HS-27A (cell line): ENCODE results near the gene GRAMD1B.

ENCODE experiments used
- DNase-seq: peaks from one replicate; pipeline ENCODE4 v3.0.0-alpha.2; 2012; ENCODE audit warnings: low read depth, missing footprints

GRAMD1B gene

DNA sequence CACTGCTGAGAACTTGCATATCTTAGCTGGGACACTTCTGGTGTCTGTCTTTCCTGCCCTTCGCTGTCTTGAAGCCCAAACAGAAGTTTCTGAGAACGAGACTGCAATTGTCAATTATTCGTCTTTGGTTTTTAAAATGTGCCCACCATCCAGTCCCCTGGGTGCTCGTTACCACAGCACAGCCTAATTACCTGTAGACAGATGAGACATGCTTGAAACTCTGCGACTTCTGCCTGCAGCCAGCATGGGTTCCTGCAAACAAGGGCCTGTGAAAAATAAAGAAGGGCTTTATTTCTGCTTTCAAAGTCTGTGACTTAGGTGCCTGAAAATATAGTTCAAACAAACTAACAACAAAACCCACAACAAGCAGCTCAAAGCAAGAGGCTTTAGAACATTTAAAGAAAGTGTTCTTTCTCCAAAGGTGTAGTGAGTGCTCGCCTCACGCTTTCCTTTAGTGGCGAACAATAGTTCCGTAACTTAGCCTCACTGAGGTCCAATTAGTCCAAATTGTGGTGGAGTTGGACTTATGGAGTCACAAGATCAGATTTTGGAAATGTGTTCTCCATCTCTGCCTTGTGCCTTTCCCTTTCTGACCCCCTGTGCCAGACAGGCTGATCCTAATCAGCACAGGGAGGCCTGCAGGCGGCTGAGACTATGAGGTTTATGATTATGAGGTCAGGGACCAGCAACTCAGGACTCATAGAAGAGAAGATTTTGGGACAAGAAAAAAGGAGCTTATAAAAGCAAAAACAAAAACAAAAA, 20.4 kb upstream of the GRAMD1B start:
- no peak for DNase-seq

DNA sequence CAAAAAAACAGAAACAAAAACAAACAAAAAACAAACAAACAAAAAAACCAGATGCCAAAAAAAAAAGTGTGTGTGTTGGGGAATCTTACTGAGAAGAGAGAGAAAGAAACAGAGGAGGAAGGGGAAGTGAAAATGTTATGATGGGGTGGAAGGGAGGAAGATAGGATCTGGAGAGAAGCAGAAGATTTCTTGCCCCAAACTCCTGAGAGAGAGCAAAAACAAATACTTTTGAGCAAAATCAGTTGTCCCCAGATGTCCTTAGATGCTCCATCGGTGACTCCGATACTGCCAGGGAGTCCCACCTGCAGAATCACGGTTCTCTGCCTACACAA, 19.9 kb upstream of the GRAMD1B start:
- no peak for DNase-seq

DNA sequence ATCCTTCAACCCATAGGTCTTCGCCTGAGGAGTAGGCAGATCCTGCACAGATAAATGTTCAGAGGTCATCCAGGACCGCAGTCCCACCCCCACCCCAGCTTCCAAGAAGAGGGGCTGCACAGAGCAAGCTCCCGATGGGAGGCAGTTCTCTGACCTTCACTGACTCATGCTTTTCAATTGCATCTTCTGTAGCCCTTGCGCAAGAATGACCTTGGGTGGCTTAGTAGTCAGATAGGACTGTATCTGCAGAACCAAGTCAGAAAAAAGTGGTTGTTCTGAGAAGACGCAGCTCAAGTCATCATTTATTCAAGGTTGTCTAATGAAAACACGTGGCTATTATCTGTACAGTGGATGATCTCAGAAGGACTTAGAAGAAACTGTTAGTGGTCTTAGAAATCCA, 16.4 kb upstream of the GRAMD1B start:
- no peak for DNase-seq

DNA sequence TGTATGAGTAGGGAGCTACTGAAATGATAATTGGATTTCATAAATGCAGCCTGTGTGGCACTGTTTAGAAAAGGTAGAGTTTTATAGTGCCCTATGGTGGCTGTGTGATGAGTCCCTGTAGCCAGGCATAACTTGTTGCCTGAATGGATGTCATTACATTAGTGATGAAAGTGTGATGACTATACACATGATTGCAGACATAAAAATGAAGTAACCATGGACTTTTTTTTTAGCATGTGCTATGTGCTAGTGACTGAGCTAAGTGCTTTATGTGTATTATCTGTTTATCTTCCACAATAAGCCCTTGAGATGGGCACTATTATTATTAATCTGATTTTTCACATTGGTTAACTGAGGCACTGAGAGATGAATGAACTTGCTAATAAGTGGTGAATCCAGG, 13.5 kb upstream of the GRAMD1B start:
- DNase-seq = no peak

DNA sequence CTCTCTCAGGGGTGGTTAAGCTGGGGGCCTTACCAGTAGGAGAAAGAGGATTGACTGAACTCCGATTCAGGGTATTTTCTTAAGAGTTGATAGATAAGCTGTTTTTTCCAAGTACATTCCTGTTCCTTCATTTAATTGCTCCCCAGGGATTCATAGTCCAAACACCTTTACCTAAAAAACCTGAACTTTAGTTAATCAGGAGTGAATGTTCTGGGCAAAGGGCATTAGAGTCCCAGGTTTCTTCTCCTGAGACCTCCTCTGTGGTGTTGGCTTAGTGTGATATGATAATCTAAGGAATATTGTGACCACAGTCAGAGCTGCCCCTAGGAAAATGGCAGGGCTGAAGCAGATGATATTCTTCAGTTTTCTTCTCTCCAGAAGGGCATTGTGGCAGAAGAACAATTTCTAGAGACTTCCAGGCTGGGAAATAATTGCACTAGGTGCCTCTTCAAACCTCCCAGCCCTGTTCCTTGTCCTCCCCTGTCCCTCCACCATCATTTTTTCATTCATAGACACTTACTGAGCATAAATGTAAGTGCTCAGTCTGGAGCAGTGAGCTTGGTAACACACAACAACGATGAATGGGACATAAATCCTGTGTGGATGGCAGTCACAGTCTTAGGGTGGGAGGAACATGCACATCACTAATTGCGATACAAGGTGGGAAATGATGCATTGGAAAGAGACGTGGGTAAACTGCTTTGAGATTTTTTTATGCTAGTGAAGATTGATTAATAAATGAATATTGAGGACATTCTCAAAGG, 11.5 kb upstream of the GRAMD1B start:
- no peak for DNase-seq

DNA sequence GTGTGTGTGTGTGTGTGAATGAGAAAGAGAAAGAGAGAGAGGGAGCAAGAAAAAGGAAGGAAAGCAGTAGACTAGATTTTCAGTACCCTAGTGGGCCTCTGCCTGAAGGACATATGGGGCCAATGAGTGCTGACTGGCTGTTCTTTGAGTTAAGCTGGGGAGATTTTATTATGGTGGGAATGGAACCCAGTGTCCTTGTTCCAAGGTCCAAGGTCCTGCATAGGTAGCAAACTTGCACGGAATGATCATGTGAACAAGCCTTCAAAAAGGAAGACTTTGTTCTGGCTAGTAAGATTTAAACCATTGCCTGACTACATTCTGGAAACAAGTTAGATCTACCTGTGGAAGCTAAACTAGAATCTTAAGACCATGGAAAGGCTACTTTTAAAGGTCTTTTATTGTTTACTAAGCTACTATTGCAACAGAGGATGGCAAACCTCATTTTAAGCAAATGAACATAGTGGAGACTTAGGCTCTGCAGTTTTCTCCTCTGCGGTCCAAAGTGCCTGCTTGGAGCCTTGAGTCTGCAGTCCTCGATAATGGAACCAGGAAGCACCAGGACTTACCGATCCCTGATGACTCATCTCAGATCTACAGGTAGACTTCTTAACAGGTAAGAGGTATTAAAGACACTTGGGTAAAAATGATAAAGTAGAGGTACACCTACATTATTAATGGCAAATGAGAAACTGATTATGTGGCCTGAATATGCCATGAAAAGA, 10.2 kb upstream of the GRAMD1B start:
- no peak for DNase-seq

DNA sequence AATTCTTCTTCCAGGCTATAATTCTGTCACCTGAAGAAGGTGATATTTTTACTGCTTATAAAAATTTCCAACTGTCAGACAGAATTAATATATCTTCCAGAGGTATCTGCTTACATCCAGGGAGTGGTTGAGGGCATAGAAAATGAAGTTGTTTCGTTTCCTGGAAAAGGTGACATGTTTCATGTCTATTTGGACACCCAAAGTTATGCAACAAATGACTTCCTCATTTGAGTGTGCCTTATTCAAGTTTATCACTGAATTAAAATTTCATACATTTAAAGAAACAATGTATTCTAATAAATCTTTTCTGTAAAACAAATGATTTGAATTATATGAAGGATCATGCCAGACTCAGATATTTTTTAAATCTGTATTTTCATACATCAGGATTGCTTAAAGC, 8.5 kb upstream of the GRAMD1B start:
- no peak for DNase-seq

DNA sequence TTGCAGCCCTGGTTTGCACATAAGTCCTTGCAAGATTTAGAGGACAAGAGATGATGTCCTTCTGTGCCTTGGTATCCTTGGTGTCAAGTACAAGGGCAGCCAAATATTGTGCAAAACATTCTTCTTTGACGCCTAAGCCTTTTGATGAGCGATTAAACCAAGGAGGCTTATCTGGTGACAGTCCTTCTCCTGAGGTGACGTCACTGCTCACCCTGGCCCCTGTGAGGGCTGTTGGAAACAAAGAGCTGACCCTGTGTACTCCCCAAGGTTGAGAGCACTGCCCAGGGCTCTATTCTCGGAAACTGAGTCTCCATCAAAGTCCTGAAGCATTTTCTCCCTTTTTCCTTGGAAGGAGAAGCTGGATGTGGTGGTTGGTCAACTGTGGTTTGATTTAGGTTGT, 4.7 kb upstream of the GRAMD1B start:
- DNase-seq = no peak

DNA sequence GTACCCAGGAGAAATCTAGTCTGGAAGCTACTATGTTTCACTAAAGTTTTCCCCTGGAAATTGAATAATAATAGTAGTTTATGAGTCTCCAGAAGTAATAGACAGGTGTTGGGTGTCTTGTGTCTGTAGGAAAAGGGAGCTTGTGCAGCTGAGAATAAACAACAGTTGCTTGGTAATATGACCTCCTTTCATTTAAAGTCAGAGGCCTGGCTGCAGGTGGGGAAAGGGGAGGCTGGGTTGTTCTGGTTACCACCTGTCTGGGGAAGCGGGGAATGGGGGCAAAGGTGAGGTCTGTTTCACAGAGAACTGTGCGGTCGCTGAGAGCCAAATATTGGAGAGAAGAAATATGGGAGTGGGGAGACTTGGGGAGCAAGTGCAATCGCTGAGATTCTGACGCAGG, 3.3 kb upstream of the GRAMD1B start:
- DNase-seq = no peak

DNA sequence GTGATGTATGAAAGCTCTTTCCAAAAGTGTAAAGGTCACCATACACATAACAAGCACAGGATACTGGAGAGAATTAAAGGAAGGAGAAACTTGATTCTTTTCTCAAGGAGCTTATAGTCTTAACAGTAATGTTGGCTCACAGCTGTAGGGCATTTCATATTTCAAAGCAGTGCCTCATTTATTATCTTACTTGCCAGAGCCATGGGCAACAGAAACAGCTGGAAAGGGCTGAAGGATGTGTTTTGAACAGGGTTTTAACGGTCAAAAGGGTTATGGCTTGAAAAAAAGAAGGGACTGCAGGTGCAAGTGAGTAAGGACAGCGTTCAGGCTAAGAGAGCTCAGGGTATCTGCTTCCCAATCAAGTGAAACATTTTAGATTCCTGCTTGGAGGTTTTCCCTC, 2.7 kb upstream of the GRAMD1B start:
- no peak for DNase-seq

DNA sequence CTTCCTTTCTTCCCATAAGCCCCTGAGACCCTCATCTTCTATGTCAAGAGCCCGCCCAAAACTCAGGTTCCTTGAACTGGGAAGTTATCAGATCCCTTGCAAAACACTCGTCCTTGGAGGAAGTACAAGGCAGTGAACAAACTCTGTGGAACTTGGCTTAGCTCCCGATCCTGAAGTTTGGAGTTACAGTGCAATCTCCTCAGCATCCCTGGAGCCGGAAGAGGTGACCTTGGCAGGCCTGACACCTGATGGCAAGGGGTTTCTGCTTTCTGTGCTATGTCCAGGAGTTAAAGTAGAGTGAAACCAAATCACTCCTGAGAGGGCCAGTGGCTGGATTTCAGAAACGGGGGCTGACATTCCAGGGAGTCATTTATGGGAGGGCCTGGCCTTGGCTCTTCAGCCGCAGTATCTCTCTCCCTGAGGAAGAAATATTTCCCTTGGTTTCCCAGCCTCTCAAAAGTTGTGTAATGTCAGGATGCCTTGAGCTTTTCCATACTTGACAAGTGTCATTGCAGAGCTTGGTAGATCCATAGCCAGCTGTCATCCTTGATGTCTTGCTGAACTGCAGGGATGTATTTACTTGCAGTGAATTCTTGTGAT, 1.9 kb upstream of the GRAMD1B start:
- no peak for DNase-seq

DNA sequence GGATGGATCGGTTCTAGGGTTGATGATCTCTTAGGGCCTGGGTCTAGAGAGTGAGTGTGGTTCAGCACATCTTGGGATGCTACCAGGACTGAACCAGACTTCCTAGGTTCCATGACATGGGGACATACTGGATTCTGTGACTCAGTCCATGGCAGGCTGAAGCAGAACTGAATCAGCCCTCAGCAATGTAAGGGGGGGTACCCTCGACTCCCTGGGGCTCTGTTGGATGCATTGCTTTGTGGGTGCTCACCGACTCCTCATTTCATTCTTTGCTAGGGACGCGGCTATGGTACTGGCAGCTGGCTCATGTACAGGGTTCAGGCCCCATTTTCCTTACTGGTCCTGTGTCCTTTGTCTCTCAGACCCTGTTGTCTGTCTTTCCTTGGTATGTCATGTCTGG, 733 bp upstream of the GRAMD1B start:
- no peak for DNase-seq

DNA sequence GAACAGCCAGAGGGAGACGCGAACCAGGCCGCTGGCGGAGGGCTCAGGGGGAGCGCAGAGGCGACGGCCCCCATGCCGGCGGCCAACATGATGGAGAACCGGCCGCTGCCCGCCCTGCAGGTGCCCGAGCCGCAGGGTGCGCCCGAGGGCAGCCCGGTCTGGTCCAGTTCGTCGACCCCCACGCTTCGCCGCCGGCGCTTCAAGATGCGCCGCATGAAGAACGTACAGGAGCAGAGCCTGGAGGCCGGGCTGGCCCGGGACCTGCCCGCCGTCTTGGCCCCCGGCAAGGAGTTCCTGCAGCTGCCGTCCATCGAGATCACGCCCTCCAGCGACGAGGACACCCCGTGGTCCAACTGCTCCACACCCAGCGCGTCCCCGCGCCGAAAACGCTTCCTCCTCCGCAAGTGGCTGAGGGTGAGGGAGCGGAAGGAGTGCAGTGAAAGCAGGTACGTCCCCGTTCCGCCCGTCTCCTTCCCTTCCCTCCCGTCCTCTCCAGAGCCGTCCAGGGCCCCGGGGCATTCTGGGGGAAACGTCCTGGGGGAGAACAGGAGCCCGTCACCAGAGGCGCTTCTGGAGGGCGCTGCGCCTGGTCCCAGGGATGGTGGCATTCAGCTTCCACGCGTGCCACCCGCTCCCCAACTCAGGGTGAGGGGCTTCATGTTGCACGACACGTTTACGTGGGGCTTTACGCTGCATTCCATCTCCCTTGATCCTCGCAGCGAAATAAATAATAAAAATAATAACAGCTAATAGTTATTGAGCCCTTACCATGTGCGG, 840 bp downstream of the GRAMD1B start:
- DNase-seq = no peak

DNA sequence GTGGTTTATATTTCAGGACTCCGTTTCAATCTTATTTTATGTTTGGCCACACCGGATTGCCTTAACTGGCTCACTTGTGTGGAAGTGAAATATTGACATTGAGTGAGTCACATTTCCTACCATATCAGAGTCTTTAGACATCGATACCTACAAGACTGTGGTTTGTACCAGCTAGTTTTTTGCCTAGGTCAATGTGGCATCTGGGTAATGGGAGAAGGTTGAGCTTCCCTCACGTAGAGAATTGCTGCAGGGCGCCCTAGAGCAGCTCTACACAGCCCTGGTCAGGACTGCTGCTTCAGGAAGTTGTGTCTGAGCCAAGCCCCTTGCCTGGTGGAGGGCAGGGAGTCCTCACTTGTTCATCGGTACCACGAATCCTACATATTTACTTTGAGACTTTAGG, 1.6 kb downstream of the GRAMD1B start:
- DNase-seq = no peak

DNA sequence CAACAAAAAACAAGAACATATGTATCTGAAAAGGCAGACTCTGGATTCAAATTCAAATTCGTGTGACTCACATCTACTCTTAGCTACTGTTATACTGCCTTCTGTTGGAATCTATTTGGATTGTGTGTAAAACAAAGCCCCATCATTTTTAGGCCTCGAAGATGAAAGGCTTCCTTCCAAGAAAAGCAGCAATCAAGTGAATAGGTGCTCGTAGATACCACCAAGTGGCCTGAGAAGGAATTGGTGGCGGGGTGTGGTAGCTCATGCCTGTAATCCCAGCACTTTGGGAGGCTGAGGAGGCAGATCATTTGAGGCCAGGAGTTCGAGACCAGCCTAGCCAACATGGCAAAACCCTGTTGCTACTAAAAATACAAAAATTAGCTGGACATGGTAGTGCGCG, 4.2 kb downstream of the GRAMD1B start:
- no peak for DNase-seq

DNA sequence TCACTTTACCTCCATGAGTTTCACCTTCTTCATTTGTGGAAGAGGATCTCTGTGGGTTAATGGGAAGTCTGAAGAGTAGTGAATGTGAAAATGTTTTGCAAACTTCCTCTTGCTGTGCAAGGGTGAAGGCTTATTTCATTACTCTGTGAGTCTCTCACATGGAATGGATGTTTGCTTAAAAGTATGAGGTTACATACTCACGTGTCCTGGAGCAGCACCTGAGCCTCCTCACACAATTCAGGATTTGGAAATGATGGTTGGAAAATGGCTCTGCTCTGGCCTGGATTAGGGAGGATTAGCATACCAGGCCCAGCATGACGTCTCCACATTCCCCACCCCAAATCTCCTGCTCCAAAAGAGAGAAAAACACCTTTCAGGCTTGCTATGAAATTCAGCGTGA, 4.8 kb downstream of the GRAMD1B start:
- no peak for DNase-seq

DNA sequence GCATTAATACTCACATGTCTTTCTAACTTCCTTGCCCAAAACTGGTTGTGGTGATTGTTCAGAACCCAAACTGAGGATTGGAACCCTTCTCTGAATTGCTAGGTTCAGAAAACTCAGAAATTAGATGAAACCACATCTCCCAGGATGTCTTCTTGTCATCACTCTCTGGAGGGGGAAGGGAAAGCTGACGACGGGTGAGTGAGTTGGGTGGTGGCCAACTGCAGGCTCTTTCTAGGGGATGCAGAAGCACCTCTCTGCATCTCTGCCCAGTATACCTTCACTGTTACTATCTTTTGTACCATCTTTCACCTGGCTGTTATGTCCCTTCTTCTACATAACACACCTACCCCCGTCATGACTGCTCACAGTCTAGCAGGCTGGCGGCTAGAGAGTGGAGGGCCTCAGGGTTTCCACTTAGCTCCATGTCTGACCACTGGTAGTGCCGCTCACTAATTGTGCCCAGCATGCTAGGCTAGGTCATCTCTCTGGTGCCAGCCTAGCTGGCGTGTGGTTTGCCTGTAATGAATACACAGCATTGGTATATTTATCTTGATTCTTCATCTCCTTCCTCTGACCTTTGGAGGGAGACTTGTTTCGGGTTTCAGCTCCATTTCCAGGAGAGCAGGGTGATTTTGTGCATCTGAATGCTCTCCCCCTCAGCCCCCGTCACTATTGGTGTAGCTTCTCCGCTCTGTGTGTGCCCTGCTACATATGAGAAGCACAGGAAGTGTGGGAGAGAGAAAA, 7.3 kb downstream of the GRAMD1B start:
- DNase-seq = no peak

DNA sequence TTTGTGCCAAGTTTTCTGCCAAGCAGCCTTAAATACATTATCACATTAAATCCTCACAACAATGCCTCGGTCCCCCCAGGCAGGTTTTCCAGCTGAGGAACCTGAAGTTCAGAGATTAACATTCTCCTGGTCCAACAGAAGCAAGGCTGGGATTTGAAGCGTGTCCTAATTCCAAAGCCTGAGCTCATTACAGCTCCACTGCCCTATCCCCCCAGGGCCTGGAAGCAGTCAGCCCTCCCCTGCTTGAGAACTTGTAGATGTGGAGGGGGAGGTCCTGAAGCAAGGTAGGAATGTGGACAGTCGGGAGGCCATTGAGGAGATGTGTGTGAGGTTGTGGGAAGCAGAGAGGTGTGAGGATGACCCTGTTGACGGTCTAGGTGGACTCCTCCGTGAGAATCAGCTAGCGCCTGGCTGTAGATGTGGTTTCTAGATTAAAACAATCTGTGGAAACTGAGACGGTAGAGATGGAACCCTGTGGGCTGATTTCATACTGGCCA, 8.1 kb downstream of the GRAMD1B start:
- no peak for DNase-seq

DNA sequence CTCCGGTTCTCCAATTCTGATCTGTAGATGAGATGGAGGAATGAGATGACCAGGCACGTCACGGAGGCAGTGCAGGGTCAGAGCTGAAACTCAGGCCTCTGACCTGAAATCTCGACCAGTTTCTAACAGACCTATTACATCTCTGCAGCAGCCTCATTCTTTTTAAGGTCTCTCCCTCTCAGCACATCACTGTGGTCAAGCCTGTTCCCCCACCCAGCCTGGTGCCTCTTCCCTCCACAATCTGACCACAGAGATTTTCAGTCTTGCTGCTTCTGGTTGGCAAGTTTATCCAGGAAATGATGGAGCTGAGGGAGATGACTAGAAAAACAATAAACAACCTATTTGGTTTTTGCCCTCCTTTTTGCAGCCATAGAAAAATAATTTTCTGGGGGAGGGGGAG, 9.5 kb downstream of the GRAMD1B start:
- no peak for DNase-seq

DNA sequence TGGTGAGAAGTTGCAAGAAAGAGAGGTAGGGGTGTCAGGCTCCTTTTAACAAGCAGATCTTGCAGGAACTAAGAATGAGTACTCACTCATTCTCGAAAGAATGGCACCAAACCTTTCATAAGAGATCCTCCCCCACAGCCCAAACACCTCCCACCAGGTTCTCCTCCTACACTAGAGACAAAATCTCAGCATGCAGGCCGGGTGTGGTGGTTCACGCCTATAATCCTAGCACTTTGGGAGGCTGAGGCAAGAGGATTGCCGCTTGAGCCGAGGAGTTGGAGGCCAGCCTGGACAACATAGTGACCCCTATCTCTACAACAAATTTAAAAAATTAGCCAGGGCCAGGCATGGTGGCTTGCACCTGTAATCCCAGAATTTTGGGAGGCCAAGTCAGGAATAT, 11.1 kb downstream of the GRAMD1B start:
- no peak for DNase-seq
